ENCODE data around the gene GPBP1.

The GPBP1 gene

DNA sequence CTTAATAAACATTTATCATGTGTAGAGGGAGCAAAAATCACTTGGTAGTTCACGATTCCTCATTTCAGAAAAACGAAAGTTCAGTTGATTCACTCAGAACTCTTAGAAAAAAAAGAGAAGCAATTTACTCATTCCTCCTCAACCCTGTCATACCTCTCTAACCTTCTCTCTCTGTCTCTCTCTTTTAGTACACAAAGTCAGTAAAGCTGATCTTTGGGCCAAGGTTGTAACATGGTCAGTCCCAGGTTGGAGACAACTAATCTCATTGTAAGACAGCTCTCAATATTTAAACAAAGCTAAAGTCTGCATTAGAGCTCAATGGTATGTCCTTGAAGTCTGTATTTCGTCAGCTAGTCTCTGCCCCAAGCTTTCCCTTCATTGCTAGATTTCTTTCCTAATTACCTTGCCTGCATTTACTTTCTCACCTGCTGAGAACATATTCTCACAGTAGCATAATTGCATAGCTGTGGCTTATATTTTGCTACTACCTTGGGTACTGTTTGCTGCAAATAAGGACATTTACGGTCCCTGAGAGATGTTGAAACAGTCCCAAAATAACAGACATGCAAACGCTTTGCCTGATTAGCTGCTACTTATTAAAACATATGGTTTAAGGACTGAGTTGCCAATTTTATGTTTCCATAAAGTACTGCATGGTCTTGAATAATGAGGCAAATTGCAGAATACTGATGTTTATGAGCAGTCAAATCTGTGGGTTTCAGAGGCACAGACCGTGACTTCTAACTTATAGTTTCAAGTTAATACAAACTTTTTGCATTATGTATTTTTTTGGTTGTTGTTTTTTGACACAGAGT lies 138.3 kb downstream of the GPBP1 start:
- no peak overlapping the region for H3K4me3 ChIP-seq (ENCODE audit: low read length)
- DNase-seq: no peak
- H3K27ac ChIP-seq (ENCODE audit: low read length): no peak overlapping the region
- no peaks in the 10 kb centered on the region for H3K9me3 ChIP-seq (replicated peaks; ENCODE audit: insufficient read depth, low read length)
- no peaks in the 10 kb centered on the region for H3K27me3 ChIP-seq (replicated peaks; ENCODE audit: insufficient read depth, low read length)
- no peaks in the 10 kb centered on the region for H3K4me1 ChIP-seq (ENCODE audit: low read length)
- TF ChIP-seq EZH2 (optimal IDR thresholded peaks at IDR 0.05; ENCODE audit: low read depth, low read length) (no peak), CTCF (IDR thresholded peaks at IDR 0.05; ENCODE audit: low read length) (no peak)
- no peaks in the 10 kb centered on the region for H4K20me1 ChIP-seq (ENCODE audit: insufficient read depth, low read length)
- no peaks in the 10 kb centered on the region for H3K36me3 ChIP-seq (replicated peaks; ENCODE audit: insufficient read depth, low read length)
- no peaks in the 10 kb centered on the region for H3K79me2 ChIP-seq (ENCODE audit: low read length)
- no peaks in the 10 kb centered on the region for H3F3A ChIP-seq (ENCODE audit: insufficient read depth, low read length)
- no peak overlapping the region for H3K9ac ChIP-seq (ENCODE audit: low read length)
- H2AFZ ChIP-seq (ENCODE audit: low read length): no peak overlapping the region
- no peaks in the 10 kb centered on the region for H3K9me2 ChIP-seq (replicated peaks; ENCODE audit: insufficient read depth, low read length)
- H3K4me2 ChIP-seq (ENCODE audit: low read depth, low read length): no peak overlapping the region

- no peak overlapping the region for H3K4me2 ChIP-seq (ENCODE audit: low read depth, low read length)
- DNase-seq: no peak
- no peaks in the 10 kb centered on the region for H3K4me1 ChIP-seq (ENCODE audit: low read length)
Measured at GRCh38 chr5:57313716-57314115, 139.9 kb downstream of the GPBP1 start.

More at GRCh38 chr5:57313716-57314115, 139.9 kb downstream of the GPBP1 start:
- Histone ChIP-seq H3K36me3 (replicated peaks; ENCODE audit: insufficient read depth, low read length) (no peaks in the 10 kb centered on the region), H2AFZ (ENCODE audit: low read length) (no peak overlapping the region), H4K20me1 (ENCODE audit: insufficient read depth, low read length) (no peaks in the 10 kb centered on the region), H3K27me3 (replicated peaks; ENCODE audit: insufficient read depth, low read length) (no peaks in the 10 kb centered on the region), H3K9me3 (replicated peaks; ENCODE audit: insufficient read depth, low read length) (no peaks in the 10 kb centered on the region), H3K4me3 (ENCODE audit: low read length) (no peak overlapping the region), H3K79me2 (ENCODE audit: low read length) (no peaks in the 10 kb centered on the region), H3K27ac (ENCODE audit: low read length) (no peak overlapping the region), H3K9ac (ENCODE audit: low read length) (no peak overlapping the region), H3F3A (ENCODE audit: insufficient read depth, low read length) (no peaks in the 10 kb centered on the region), H3K9me2 (replicated peaks; ENCODE audit: insufficient read depth, low read length) (no peaks in the 10 kb centered on the region)
- TF ChIP-seq CTCF (IDR thresholded peaks at IDR 0.05; ENCODE audit: low read length) (no peak), EZH2phosphoT487 (IDR thresholded peaks at IDR 0.05; ENCODE audit: low read length) (no peak), EZH2 (optimal IDR thresholded peaks at IDR 0.05; ENCODE audit: low read depth, low read length) (no peak)
